ENCODE measurements around the gene HTT-AS.

GRCh38 chr4:3043282-3044020 lies 30.9 kb downstream of the HTT-AS start:
- no peak for TF ChIP-seq CTCF (IDR thresholded peaks at IDR 0.05; ENCODE audit: poor library complexity)
- no peak for TF ChIP-seq EZH2 (IDR thresholded peaks at IDR 0.05; ENCODE audit: borderline replicate concordance)
- TF ChIP-seq EZH2phosphoT487 (IDR thresholded peaks at IDR 0.05; ENCODE audit: low read depth, severe bottlenecking, unreplicated experiment): no peak

Measured in hepatocyte (in vitro differentiated cells).